HEK293 (cell line): ENCODE data around the gene C5AR2.
A peak's percentile ranks its signal among the peaks of the same experiment; 100 is the strongest.

ENCODE experiments used
- CTCF ChIA-PET: fragments of 350-600 bp; formaldehyde crosslinking; extraction: SDS; loops from one replicate; lab custom pipeline; 2021; ENCODE audit warnings: antibody characterized with exemption; lab: Yijun Ruan, JAX
- POLR2A ChIA-PET: fragments of 300-600 bp; formaldehyde crosslinking; extraction: SDS; loops from one replicate; lab custom pipeline; 2020; ENCODE audit warnings: antibody characterized with exemption, inconsistent platforms; lab: Yijun Ruan, JAX
- H3K27ac ChIP-seq: fragments of 200-500 bp; sonication (Bioruptor generic); 2 replicates; pipeline ENCODE4 v1.5.1; 2014; ENCODE audit warnings: low read depth, low read length, control low read depth, inconsistent platforms; ENCODE audit errors: extremely low read depth
- H3K36me3 ChIP-seq, 2 experiments: fragments of 200-500 bp in 1 of 2; sonication (Bioruptor generic) in 1 of 2; 1 replicate in 1 of 2; 2 replicates in 1 of 2; pipeline ENCODE4 v1.5.1; 2014 to 2017; ENCODE audit warnings: inconsistent platforms in 2 of 2, low read length in 2 of 2; ENCODE audit not compliant: control insufficient read depth in 2 of 2, insufficient read depth in 1 of 2
- H3K4me1 ChIP-seq: fragments of 200-500 bp; sonication (Bioruptor generic); 2 replicates; pipeline ENCODE4 v1.5.1; 2014; ENCODE audit warnings: mild to moderate bottlenecking, low read length, inconsistent platforms; ENCODE audit not compliant: control insufficient read depth, insufficient read depth
- H3K4me3 ChIP-seq: 2 replicates; pipeline ENCODE4 v1.5.1; 2011; ENCODE audit warnings: low read depth, mild to moderate bottlenecking, control low read depth, low read length, moderate library complexity
- H3K9me3 ChIP-seq: fragments of 200-500 bp; sonication (Bioruptor generic); 2 replicates; pipeline ENCODE4 v1.5.1; 2014; ENCODE audit warnings: low read depth, low read length, inconsistent platforms; ENCODE audit not compliant: control insufficient read depth, insufficient read depth
- CTCF ChIP-seq: fragments of 450-650 bp; formaldehyde crosslinking; IDR thresholded peaks from 2 replicates; pipeline ENCODE4 v1.5.1; 2016; ENCODE audit warnings: missing biosample characterization, missing genetic modification characterization
- HOXD13 ChIP-seq: sonication (generic); formaldehyde crosslinking; IDR thresholded peaks from 2 replicates; pipeline ENCODE4 v1.8.0; 2022; ENCODE audit warnings: missing genetic modification reagents, borderline replicate concordance
- KLF1 ChIP-seq: fragments of 450-650 bp; formaldehyde crosslinking; IDR thresholded peaks from 2 replicates; pipeline ENCODE4 v1.5.1; 2016; ENCODE audit warnings: missing biosample characterization, missing genetic modification characterization
- PRDM1 ChIP-seq: fragments of 450-650 bp; formaldehyde crosslinking; IDR thresholded peaks from 2 replicates; pipeline ENCODE4; 2016; ENCODE audit warnings: missing biosample characterization, missing genetic modification characterization
- PRDM10 ChIP-seq: fragments of 450-650 bp; formaldehyde crosslinking; IDR thresholded peaks from 2 replicates; pipeline ENCODE4 v1.5.1; 2016; ENCODE audit warnings: missing biosample characterization, missing genetic modification characterization
- SETDB1 ChIP-seq: IDR thresholded peaks from one replicate; pipeline ENCODE4 v1.6.1; 2017; ENCODE audit warnings: mild to moderate bottlenecking, low read length, moderate library complexity, mixed read lengths; ENCODE audit not compliant: insufficient read length
- ZBTB1 ChIP-seq: fragments of 450-650 bp; formaldehyde crosslinking; IDR thresholded peaks from 2 replicates; pipeline ENCODE4 v1.5.1; 2016; ENCODE audit warnings: missing biosample characterization, missing genetic modification characterization
- ZBTB17 ChIP-seq: fragments of 450-650 bp; formaldehyde crosslinking; IDR thresholded peaks from 2 replicates; pipeline ENCODE4 v1.5.1; 2016; ENCODE audit warnings: missing biosample characterization, missing genetic modification characterization
- ZBTB20 ChIP-seq: fragments of 450-650 bp; formaldehyde crosslinking; IDR thresholded peaks from 2 replicates; pipeline ENCODE4 v1.5.1; 2016; ENCODE audit warnings: missing biosample characterization, missing genetic modification characterization
- ZBTB6 ChIP-seq: fragments of 450-650 bp; formaldehyde crosslinking; IDR thresholded peaks from 2 replicates; pipeline ENCODE4 v1.5.1; 2017; ENCODE audit warnings: missing biosample characterization, missing genetic modification characterization
- ZIC2 ChIP-seq: fragments of 450-650 bp; formaldehyde crosslinking; IDR thresholded peaks from 2 replicates; pipeline ENCODE4 v1.5.1; 2016; ENCODE audit warnings: missing biosample characterization, missing genetic modification characterization
- ZNF133 ChIP-seq: fragments of 450-650 bp; formaldehyde crosslinking; IDR thresholded peaks from 2 replicates; pipeline ENCODE4 v1.5.1; 2016; ENCODE audit warnings: missing biosample characterization, missing genetic modification characterization
- ZNF146 ChIP-seq: fragments of 450-650 bp; formaldehyde crosslinking; IDR thresholded peaks from 2 replicates; pipeline ENCODE4 v1.5.1; 2016; ENCODE audit warnings: missing biosample characterization, missing genetic modification characterization
- ZNF19 ChIP-seq: fragments of 450-650 bp; formaldehyde crosslinking; IDR thresholded peaks from 2 replicates; pipeline ENCODE4; 2016; ENCODE audit warnings: missing biosample characterization, missing genetic modification characterization, low read depth
- ZNF211 ChIP-seq: fragments of 450-650 bp; formaldehyde crosslinking; IDR thresholded peaks from 2 replicates; pipeline ENCODE4 v1.5.1; 2016; ENCODE audit warnings: low read depth, missing biosample characterization, missing genetic modification characterization
- ZNF214 ChIP-seq: fragments of 450-650 bp; formaldehyde crosslinking; IDR thresholded peaks from 2 replicates; pipeline ENCODE4 v1.5.1; 2017; ENCODE audit warnings: missing biosample characterization, mild to moderate bottlenecking, missing genetic modification characterization, borderline replicate concordance
- ZNF248 ChIP-seq: fragments of 450-650 bp; formaldehyde crosslinking; IDR thresholded peaks from 2 replicates; pipeline ENCODE4 v1.5.1; 2017; ENCODE audit warnings: missing biosample characterization, missing genetic modification characterization
- ZNF335 ChIP-seq: fragments of 450-650 bp; formaldehyde crosslinking; conservative IDR thresholded peaks from 2 replicates; pipeline ENCODE4 v1.5.1; 2016; ENCODE audit warnings: missing biosample characterization, missing genetic modification characterization
- ZNF362 ChIP-seq: fragments of 450-650 bp; formaldehyde crosslinking; IDR thresholded peaks from 2 replicates; pipeline ENCODE4 v1.5.1; 2016; ENCODE audit warnings: missing biosample characterization, missing genetic modification characterization
- ZNF514 ChIP-seq: fragments of 450-650 bp; formaldehyde crosslinking; IDR thresholded peaks from 2 replicates; pipeline ENCODE4 v1.5.1; 2016; ENCODE audit warnings: missing biosample characterization, missing genetic modification characterization
- ZNF548 ChIP-seq: fragments of 450-650 bp; formaldehyde crosslinking; IDR thresholded peaks from 2 replicates; pipeline ENCODE4 v1.5.1; 2016; ENCODE audit warnings: missing biosample characterization, missing genetic modification characterization
- ZNF596 ChIP-seq: fragments of 450-650 bp; IDR thresholded peaks from 2 replicates; pipeline ENCODE4 v1.5.0; 2018; ENCODE audit warnings: missing biosample characterization, mild to moderate bottlenecking, missing genetic modification characterization, moderate library complexity
- ZNF623 ChIP-seq: fragments of 450-650 bp; formaldehyde crosslinking; IDR thresholded peaks from 2 replicates; pipeline ENCODE4 v1.5.1; 2016; ENCODE audit warnings: missing biosample characterization, missing genetic modification characterization
- ZNF629 ChIP-seq: fragments of 450-650 bp; formaldehyde crosslinking; IDR thresholded peaks from 2 replicates; pipeline ENCODE4 v1.5.1; 2017; ENCODE audit warnings: missing biosample characterization, missing genetic modification characterization
- ZNF660 ChIP-seq: fragments of 450-650 bp; IDR thresholded peaks from 2 replicates; pipeline ENCODE4 v1.5.1; 2018; ENCODE audit warnings: missing biosample characterization, mild to moderate bottlenecking, missing genetic modification characterization
- ZNF677 ChIP-seq: fragments of 450-650 bp; IDR thresholded peaks from 2 replicates; pipeline ENCODE4 v1.5.0; 2018; ENCODE audit warnings: missing biosample characterization, mild to moderate bottlenecking, missing genetic modification characterization, moderate library complexity
- ZNF692 ChIP-seq: fragments of 450-650 bp; formaldehyde crosslinking; IDR thresholded peaks from 2 replicates; pipeline ENCODE4 v1.5.1; 2016; ENCODE audit warnings: missing biosample characterization, missing genetic modification characterization
- ZNF701 ChIP-seq: fragments of 450-650 bp; formaldehyde crosslinking; IDR thresholded peaks from 2 replicates; pipeline ENCODE4 v1.5.1; 2016; ENCODE audit warnings: missing biosample characterization, missing genetic modification characterization
- ZSCAN23 ChIP-seq: fragments of 450-650 bp; formaldehyde crosslinking; IDR thresholded peaks from 2 replicates; pipeline ENCODE4 v1.5.1; 2016; ENCODE audit warnings: missing biosample characterization, missing genetic modification characterization
- ZSCAN5A ChIP-seq: fragments of 450-650 bp; formaldehyde crosslinking; IDR thresholded peaks from 2 replicates; pipeline ENCODE4 v1.5.1; 2016; ENCODE audit warnings: missing biosample characterization, missing genetic modification characterization

The C5AR2 gene

GRCh38 chr19:47305309-47305751, 26.6 kb upstream of the C5AR2 start:
- no peaks in the 10 kb centered on the region for H3K4me1 ChIP-seq
- H3K9me3 ChIP-seq: no peaks in the 10 kb centered on the region
- ChIA-PET CTCF (interaction anchor here (0.6 to 3.3 kb wide), 23 partner anchors 8 to 448 kb away, joined by 3 to 19 read pairs (median 4); partner anchors contain the start of genes DHX34 and INAFM1), POLR2A (no interaction called here)
- no peak overlapping the region; the same call in 1 of the 2 replicates for H3K4me3 ChIP-seq
- H3K36me3 ChIP-seq: no peaks in the 10 kb centered on the region
- no peak overlapping the region for H3K27ac ChIP-seq
- TF ChIP-seq ZNF335 (tag by site-specific recombination): no peak
- TF ChIP-seq PRDM1 (tag by site-specific recombination): no peak
- TF ChIP-seq KLF1 (tag by site-specific recombination): no peak
- peak; percentile 71; the same call in 1 of the 2 replicates for TF ChIP-seq ZBTB17 (tag by site-specific recombination)
- TF ChIP-seq PRDM10 (tag by site-specific recombination): no peak; the same call in 1 of the 2 replicates
- TF ChIP-seq ZBTB20 (tag by site-specific recombination): no peak
- no peak for TF ChIP-seq ZNF623 (tag by site-specific recombination)
- no peak for TF ChIP-seq SETDB1
- no peak for TF ChIP-seq ZNF133 (tag by site-specific recombination)
- TF ChIP-seq ZNF660 (tag by site-specific recombination): peak; percentile 68
- TF ChIP-seq ZNF677 (tag by site-specific recombination): no peak
- no peak for TF ChIP-seq ZNF514
- TF ChIP-seq ZNF211 (tag by site-specific recombination): no peak
- TF ChIP-seq ZNF146 (tag by site-specific recombination): no peak
- no peak for TF ChIP-seq ZNF701 (tag by site-specific recombination)
- no peak for TF ChIP-seq ZIC2 (tag by site-specific recombination)
- no peak for TF ChIP-seq ZSCAN5A (tag by site-specific recombination)
- no peak for TF ChIP-seq ZBTB6 (tag by site-specific recombination)
- peak; percentile 75 for TF ChIP-seq CTCF (tag by site-specific recombination)
- no peak for TF ChIP-seq ZBTB1 (tag by site-specific recombination)
- peak; percentile 10; the same call in 1 of the 2 replicates for TF ChIP-seq ZNF692 (tag by site-specific recombination)
- no peak for TF ChIP-seq HOXD13 (CRISPR knock-in tag)
- no peak for TF ChIP-seq ZSCAN23 (tag by site-specific recombination)
- no peak for TF ChIP-seq ZNF596 (tag by site-specific recombination)
- TF ChIP-seq ZNF362 (tag by site-specific recombination): peak; percentile 31; the same call in 1 of the 2 replicates
- no peak for TF ChIP-seq ZNF19 (tag by site-specific recombination)
- TF ChIP-seq ZNF214 (tag by site-specific recombination): no peak
- 0 out of 2 replicates have a peak, but pooled peaks have one; percentile 13 for TF ChIP-seq ZNF629 (tag by site-specific recombination)
- TF ChIP-seq ZNF548 (tag by site-specific recombination): no peak
- TF ChIP-seq ZNF248 (tag by site-specific recombination): peak; percentile 31; the same call in 1 of the 2 replicates
